Activated CD4-positive, alpha-beta T cell treated with anti-CD3 and anti-CD28 coated beads for 36 hours (primary cell): ENCODE data around the gene GLI3. TPM values are rescaled to one million over a fixed set of nuclear protein-coding genes. Genes with fewer than 3 reads are reported as not detected.

Experiments used
- ATAC-seq: fragments of 200-7000 bp; cut with Tn5 transposase; one replicate; pipeline ENCODE4 v1.10.0; 2021; ENCODE audit warnings: mild to moderate bottlenecking, moderate library complexity
- CTCF ChIA-PET: fragments of 350-600 bp; sonication (Branson Sonifier 250); formaldehyde crosslinking; loops from one replicate; lab custom pipeline; 2021; ENCODE audit warnings: antibody characterized with exemption; lab: Charles Lee
- POLR2A ChIA-PET: fragments of 350-600 bp; sonication (Branson Sonifier 250); formaldehyde crosslinking; loops from one replicate; lab custom pipeline; 2021; ENCODE audit warnings: antibody characterized with exemption, inconsistent platforms; lab: Charles Lee
- DNase-seq: peaks from one replicate; pipeline ENCODE4 v3.0.0-alpha.2; 2020
- H3K27ac Mint-ChIP-seq: one replicate; pipeline ENCODE4 v1.8.0; 2021; ENCODE audit warnings: mixed read lengths
- H3K27me3 Mint-ChIP-seq: one replicate; pipeline ENCODE4 v1.8.0; 2021; ENCODE audit warnings: mixed read lengths
- H3K36me3 Mint-ChIP-seq: one replicate; pipeline ENCODE4 v1.8.0; 2021; ENCODE audit warnings: low read depth, mixed read lengths
- H3K4me1 Mint-ChIP-seq: one replicate; pipeline ENCODE4 v1.8.0; 2021; ENCODE audit warnings: mixed read lengths
- H3K4me3 Mint-ChIP-seq: one replicate; pipeline ENCODE4 v1.8.0; 2021; ENCODE audit warnings: mild to moderate bottlenecking, moderate library complexity, mixed read lengths
- H3K9me3 Mint-ChIP-seq: one replicate; pipeline ENCODE4 v1.8.0; 2021; ENCODE audit warnings: low read depth, mixed read lengths
- intact Hi-C, 2 experiments: fragments of 100-400 bp; cut with DNase I in 1 of 2; cut with micrococcal nuclease in 1 of 2; formaldehyde crosslinking; loops; one replicate each; pipeline versions ENCODE4 v1.14.2 to v1.15.1; 2022 to 2024; cut with DNase I, micrococcal nuclease
- total RNA-seq, 2 experiments: library from RNA; stranded (reverse); gene quantifications; one replicate each; pipeline ENCODE4 v1.2.3, GENCODE V29; 2021

Gene GLI3
- total RNA-seq, 2 experiments from 2014 or later = 0.18 to 0.30 TPM

DNA sequence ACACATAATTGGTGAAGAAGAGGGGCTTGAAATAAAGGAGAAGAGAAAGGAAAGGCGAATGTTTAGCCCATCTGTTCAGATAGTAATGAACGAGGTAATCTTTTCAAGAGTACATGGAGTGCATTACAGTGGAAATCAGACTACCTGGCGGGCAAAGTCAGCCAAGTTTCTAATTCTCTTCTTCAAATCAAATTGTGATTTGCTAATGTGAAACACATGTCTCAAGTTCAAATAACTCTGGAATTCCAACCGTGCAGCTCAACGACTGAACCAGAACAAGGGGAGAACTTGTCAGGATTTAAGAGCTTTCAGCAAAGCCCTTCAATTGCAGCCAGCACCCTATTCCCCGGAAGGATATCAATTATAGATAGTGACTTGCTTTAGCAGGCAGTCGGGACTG, 216.9 kb downstream of the GLI3 start:
- CTCF ChIA-PET = interaction anchor here (0.9 kb wide), 1 partner anchor 823 kb away, joined by 3 read pairs; no protein-coding TSS in a partner anchor
- ATAC-seq = no peak

DNA sequence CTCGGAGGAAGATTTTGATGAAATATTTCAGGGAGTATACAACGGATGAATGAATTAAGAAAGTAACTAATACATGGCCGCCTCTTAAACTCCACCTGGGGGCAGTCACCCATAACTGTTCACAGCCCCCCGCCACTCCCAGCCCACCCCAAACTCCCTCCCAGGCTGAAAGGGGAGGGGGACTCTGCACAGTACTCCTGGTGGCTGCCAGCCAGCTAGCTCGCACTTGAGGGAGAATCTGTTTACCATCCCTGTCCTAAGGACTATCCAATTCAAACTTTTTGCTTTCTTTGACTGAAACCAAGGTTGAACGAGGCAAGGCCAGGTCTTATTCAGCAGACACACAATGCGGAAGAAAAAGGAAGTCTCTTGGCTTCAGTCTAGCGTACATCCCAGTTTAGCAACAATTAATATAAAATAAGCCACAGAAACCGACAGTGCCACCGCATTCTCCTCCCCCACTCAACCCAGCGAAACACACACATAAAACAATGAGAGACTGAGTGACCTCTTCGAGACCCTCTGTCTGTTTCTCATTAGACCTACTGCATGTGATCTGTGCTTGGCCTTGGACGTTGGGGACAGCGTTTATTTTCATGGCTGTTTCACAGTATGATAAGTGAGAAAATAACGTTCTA, 219.5 kb downstream of the GLI3 start:
- Mint-ChIP-seq H3K4me1 (no peaks in the 10 kb centered on the region), H3K27me3 (peaks cover 26% of the 10 kb centered on the region), H3K4me3 (no peak overlapping the region), H3K9me3 (peaks cover 10% of the 10 kb centered on the region), H3K36me3 (no peaks in the 10 kb centered on the region), H3K27ac (no peak overlapping the region)
- ChIA-PET CTCF (no interaction called here), POLR2A (no interaction called here)
- DNase-seq (no peak), ATAC-seq (no peak)
- intact Hi-C loops = loop anchor here in 1 of 2 experiments (10.0 kb wide), 2 partner anchors 677 to 827 kb away; no protein-coding TSS in a partner anchor

More for the DNA sequence above, 216.9 kb downstream of the GLI3 start:
- Mint-ChIP-seq H3K4me3 (no peak overlapping the region), H3K27ac (no peak overlapping the region), H3K4me1 (no peaks in the 10 kb centered on the region), H3K27me3 (peaks cover 24% of the 10 kb centered on the region), H3K36me3 (no peaks in the 10 kb centered on the region), H3K9me3 (peaks cover 2% of the 10 kb centered on the region)
- DNase-seq = no peak
- intact Hi-C loops = no loop called here
- POLR2A ChIA-PET = no interaction called here

DNA sequence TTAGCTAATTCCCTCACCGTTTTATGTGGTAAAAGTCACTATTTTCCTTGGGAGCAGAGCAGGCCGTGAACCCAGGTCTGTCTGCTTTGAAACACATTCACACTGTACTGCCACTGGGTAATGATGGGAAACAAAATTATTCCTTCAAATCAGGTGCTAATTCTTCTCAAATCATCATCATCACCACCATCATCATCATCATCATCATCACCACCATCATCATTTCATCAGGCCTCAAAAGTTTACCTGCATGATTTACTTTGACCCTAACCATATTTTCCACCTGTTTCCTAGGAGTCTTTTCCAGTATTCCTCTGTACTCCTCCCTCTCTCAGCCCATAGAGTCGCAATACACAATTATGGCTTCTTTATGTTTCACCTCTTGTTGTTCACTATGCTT, 220.5 kb downstream of the GLI3 start:
- Mint-ChIP-seq H3K4me1 (no peaks in the 10 kb centered on the region), H3K27me3 (peaks cover 28% of the 10 kb centered on the region), H3K36me3 (no peaks in the 10 kb centered on the region), H3K27ac (no peak overlapping the region), H3K4me3 (no peak overlapping the region), H3K9me3 (peaks cover 10% of the 10 kb centered on the region)
- ChIA-PET POLR2A (no interaction called here), CTCF (no interaction called here)
- intact Hi-C loops = loop anchor here in 1 of 2 experiments (10.0 kb wide), 2 partner anchors 678 to 828 kb away; no protein-coding TSS in a partner anchor
- ATAC-seq (no peak), DNase-seq (no peak)

DNA sequence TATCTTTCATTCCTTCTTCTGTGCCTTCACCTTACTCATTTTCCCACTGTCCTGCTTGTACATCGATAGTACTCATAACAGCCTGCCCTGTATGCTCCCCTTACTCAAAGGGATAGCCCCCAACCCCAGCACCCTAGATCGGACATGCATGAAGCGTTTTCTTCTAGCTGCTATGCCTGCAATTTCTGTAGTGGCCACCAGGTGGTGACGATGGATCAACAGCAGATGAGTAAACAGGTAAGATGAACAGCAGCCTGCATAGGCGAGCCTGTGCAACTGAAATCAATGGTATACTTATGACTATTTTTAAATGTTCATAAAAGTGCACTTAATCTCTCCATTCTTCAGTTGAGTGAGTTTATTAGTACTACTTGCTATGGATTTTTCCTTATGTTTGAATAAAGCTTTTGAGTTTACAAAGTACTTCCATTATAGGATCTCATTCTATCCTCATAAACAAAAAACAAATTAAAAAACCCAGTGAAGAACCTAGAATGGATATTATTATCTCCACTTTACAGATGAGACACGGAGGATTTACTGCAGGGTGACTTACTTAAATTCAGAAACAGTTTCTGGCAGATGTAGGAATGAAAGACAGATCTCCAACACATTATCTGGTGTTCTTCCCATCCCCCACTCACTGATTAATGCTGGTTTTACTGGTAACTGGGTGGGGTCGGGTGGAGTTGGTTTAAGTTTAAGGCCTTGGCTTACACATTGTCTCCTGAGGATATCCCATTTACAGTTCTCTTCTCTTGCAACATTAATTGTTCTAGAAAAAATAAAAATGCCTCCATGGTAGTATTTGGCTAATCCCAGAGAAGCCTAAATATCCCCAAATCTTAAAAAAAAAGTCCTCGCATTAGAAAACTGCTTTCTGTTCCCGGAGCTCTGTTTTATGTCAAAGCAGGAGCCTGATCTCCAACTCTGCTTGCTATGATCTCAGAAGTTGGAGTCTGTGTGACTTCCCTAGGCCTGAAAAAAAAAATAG, 222.1 kb downstream of the GLI3 start:
- ATAC-seq = no peak
- peaks cover 28% of the 10 kb centered on the region for H3K27me3 Mint-ChIP-seq
- H3K4me1 Mint-ChIP-seq = no peaks in the 10 kb centered on the region
- H3K4me3 Mint-ChIP-seq = no peak overlapping the region
- peaks cover 10% of the 10 kb centered on the region for H3K9me3 Mint-ChIP-seq
- ChIA-PET CTCF (interaction anchor here (0.5 to 1.3 kb wide), 9 partner anchors 8 to 862 kb away, joined by 3 to 5 read pairs (median 4); no protein-coding TSS in a partner anchor), POLR2A (no interaction called here)
- DNase-seq = peak; percentile 71
- intact Hi-C loops = loop anchor here in 1 of 2 experiments (5.0 to 10.0 kb wide), 3 partner anchors 680 to 862 kb away; no protein-coding TSS in a partner anchor
- H3K36me3 Mint-ChIP-seq = no peaks in the 10 kb centered on the region
- no peak overlapping the region for H3K27ac Mint-ChIP-seq

DNA sequence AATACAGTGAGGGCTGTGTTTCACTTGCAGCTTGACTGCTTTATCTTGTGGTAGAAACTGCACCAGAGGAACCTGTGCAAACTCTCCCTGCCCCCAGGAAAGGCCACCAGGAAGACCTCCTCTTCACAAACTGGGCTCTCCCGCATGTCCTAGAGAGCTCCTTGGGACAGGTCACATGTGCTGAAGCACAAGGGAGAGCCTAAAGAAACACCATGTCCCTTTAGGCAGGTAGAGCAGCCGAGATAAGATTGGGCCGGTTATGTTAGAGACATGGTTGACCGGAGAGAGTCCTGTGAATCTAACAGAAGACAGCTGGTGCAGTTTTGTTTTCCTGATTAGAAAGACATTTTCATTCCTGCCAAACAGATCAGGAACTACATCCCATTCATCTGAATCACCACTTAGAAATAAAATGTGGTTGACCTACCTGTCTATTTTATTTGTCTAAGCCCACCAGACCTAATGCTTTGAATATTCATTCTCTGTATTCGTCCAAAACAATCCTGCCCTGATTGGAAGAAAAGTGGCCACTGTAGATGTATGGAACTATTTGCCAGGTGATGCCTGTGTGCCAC, 224.1 kb downstream of the GLI3 start:
- Mint-ChIP-seq H3K9me3 (peaks cover 10% of the 10 kb centered on the region), H3K27me3 (peaks cover 20% of the 10 kb centered on the region), H3K27ac (no peak overlapping the region), H3K4me3 (no peak overlapping the region), H3K4me1 (no peaks in the 10 kb centered on the region), H3K36me3 (no peaks in the 10 kb centered on the region)
- intact Hi-C loops = loop anchor here in 1 of 2 experiments (5.0 to 10.0 kb wide), 3 partner anchors 682 to 864 kb away; no protein-coding TSS in a partner anchor
- ChIA-PET POLR2A (no interaction called here), CTCF (interaction anchor here (0.7 kb wide), 1 partner anchor 10 kb away, joined by 3 read pairs; no protein-coding TSS in a partner anchor)
- no peak for DNase-seq
- ATAC-seq = no peak

DNA sequence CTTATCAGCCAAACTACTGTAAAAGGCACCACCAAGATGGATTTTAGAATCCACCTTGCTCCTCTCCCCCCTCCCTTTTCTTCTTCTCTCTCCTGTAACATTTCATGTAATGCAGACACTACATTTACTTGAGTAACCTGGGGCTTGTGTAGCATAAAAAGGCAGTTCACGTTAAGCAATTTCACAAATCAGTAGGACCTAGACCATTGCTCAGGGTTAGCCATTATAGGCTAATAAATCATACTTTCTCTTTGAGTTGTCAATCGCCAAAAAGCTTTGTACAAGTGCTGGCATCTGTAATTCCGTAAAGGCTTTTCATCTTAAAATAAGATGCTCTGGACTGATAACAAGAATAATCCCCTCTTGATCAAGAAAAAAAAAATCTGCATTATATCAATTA, 224.7 kb downstream of the GLI3 start:
- H3K27ac Mint-ChIP-seq = no peak overlapping the region
- H3K36me3 Mint-ChIP-seq = no peaks in the 10 kb centered on the region
- H3K9me3 Mint-ChIP-seq = peaks cover 10% of the 10 kb centered on the region
- intact Hi-C loops = loop anchor here in 1 of 2 experiments (5.0 to 10.0 kb wide), 3 partner anchors 682 to 865 kb away; no protein-coding TSS in a partner anchor
- ATAC-seq = no peak
- ChIA-PET CTCF (interaction anchor here (0.7 kb wide), 1 partner anchor 9 kb away, joined by 3 read pairs; no protein-coding TSS in a partner anchor), POLR2A (no interaction called here)
- peaks cover 15% of the 10 kb centered on the region for H3K27me3 Mint-ChIP-seq
- DNase-seq = no peak
- no peaks in the 10 kb centered on the region for H3K4me1 Mint-ChIP-seq
- H3K4me3 Mint-ChIP-seq = no peak overlapping the region

DNA sequence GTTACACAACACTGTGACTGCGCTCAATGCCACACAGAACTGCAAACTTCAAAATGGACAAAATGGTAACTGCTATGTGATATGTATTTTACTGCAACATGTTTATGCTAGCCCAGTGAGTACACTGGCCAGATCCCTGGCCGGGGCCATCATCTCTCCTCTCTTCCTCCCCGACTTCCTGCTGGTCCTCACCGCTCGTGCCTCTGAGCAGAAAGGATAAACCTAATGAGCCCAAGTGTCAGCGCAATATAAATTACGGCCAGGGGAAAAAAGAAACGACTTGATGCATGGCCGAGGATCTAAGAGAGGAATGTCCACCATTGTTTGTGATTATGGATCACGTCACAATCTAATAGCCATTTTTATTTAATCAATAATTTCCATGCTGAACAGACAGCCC, 225.2 kb downstream of the GLI3 start:
- H3K9me3 Mint-ChIP-seq = peaks cover 10% of the 10 kb centered on the region
- intact Hi-C loops = loop anchor here in 1 of 2 experiments (5.0 to 10.0 kb wide), 3 partner anchors 683 to 865 kb away; no protein-coding TSS in a partner anchor
- DNase-seq (no peak), ATAC-seq (no peak)
- no peaks in the 10 kb centered on the region for H3K36me3 Mint-ChIP-seq
- H3K4me3 Mint-ChIP-seq = no peak overlapping the region
- CTCF ChIA-PET = no interaction called here
- H3K4me1 Mint-ChIP-seq = no peaks in the 10 kb centered on the region
- H3K27me3 Mint-ChIP-seq = peaks cover 14% of the 10 kb centered on the region
- H3K27ac Mint-ChIP-seq = no peak overlapping the region
- POLR2A ChIA-PET = no interaction called here

DNA sequence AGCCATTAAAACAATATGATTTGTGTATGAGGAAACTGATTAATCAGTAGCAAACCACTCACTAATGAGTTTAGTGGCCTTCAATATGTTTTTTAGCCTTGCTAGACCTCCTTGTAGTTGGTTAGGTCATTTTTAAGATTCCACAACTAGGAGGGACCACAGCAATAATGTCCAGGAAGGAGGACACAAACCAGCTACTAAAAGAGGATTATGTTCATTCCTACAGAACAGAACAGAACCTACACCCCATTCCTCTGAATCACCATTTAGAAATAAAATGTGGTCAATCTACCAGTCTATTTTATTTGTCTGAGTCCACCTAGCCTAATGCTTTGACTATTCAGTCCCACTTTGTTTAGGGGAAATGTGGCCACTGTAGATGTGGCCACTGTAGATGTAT, 226.3 kb downstream of the GLI3 start:
- no peak overlapping the region for H3K27ac Mint-ChIP-seq
- no peaks in the 10 kb centered on the region for H3K36me3 Mint-ChIP-seq
- H3K4me3 Mint-ChIP-seq = no peak overlapping the region
- no peaks in the 10 kb centered on the region for H3K4me1 Mint-ChIP-seq
- CTCF ChIA-PET = interaction anchor here (1.5 kb wide), 1 partner anchor 29 kb away, joined by 3 read pairs; no protein-coding TSS in a partner anchor
- POLR2A ChIA-PET = interaction anchor here (0.6 kb wide), 1 partner anchor 32 kb away, joined by 3 read pairs; no protein-coding TSS in a partner anchor
- intact Hi-C loops = loop anchor here in 1 of 2 experiments (5.0 to 10.0 kb wide), 3 partner anchors 684 to 867 kb away; no protein-coding TSS in a partner anchor
- H3K27me3 Mint-ChIP-seq = peaks cover 7% of the 10 kb centered on the region
- DNase-seq (no peak), ATAC-seq (no peak)
- H3K9me3 Mint-ChIP-seq = peaks cover 9% of the 10 kb centered on the region

DNA sequence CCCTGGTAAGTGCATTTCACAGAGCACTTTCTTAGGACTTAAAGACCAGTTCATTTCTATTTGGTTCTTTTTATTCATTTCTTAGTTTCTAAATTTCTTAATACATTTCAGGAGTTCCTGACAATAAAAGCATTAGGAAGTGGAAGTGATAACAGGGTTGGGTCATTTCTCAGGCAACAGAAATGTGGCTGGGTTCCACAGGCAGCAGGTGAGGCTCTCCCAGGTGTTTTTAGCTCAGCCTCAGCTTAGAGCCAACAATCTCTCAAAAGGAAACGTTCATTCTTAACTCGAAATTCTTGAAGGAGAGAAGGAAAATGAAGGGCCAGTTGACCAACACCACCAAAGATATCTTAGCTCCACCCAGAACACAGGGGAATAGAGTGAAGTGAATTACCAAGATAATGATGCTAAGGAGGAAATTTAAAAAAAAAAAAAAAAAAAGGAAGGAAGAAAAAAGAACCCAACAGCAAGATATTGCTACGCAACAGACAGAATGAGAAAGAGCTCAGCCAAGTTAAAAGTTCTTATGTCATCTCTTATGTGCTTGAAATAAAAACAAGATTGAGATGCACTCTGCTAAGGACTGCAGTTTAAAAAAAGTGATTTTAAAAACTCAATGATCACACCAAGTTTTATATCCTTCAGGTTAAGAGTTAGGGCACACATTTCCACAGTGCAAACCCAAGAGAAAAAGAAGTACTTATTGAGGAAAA, 230.1 kb downstream of the GLI3 start:
- ChIA-PET CTCF (interaction anchor here (0.6 to 0.7 kb wide), 3 partner anchors 9 to 673 kb away, joined by 3 read pairs; no protein-coding TSS in a partner anchor), POLR2A (no interaction called here)
- Mint-ChIP-seq H3K4me1 (no peaks in the 10 kb centered on the region), H3K9me3 (no peaks in the 10 kb centered on the region), H3K36me3 (no peaks in the 10 kb centered on the region), H3K27ac (no peak overlapping the region), H3K4me3 (no peak overlapping the region), H3K27me3 (peaks cover 4% of the 10 kb centered on the region)
- ATAC-seq = no peak
- intact Hi-C loops = no loop called here
- DNase-seq = no peak

DNA sequence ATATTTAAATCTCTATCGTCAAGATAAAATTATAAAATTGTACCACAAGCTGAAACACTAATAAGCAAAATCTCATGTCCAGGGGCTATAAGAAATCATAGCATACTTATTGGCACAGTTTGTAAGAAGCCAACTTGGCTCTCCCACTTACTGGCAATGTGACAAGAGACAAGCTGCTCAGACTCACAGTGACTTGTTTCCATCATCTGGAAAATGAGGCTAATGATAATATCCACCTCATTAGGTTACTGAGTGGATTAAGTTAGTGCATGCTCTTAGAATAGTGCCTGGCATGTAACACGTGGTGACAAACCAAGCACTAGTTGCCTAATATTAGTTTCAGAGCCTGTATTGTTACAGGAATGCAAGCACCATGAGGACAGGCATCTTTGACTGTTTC, 234.4 kb downstream of the GLI3 start:
- no peak overlapping the region for H3K4me3 Mint-ChIP-seq
- DNase-seq (no peak), ATAC-seq (no peak)
- CTCF ChIA-PET = interaction anchor here (1.2 kb wide), 1 partner anchor 10 kb away, joined by 3 read pairs; no protein-coding TSS in a partner anchor
- intact Hi-C loops = no loop called here
- H3K36me3 Mint-ChIP-seq = no peaks in the 10 kb centered on the region
- peaks cover 4% of the 10 kb centered on the region for H3K27me3 Mint-ChIP-seq
- no peak overlapping the region for H3K27ac Mint-ChIP-seq
- H3K4me1 Mint-ChIP-seq = no peaks in the 10 kb centered on the region
- no peaks in the 10 kb centered on the region for H3K9me3 Mint-ChIP-seq
- POLR2A ChIA-PET = no interaction called here
